GM12878 (cell line): ENCODE measurements around the gene SLX9. TPM values are rescaled to one million over a fixed set of nuclear protein-coding genes. Genes with fewer than 3 reads are reported as not detected.

ENCODE experiments used
- ATAC-seq: fragments of 200-7000 bp; cut with Tn5 transposase; 3 replicates; pipeline ENCODE4 v1.9.1; 2020; ENCODE audit warnings: mild to moderate bottlenecking, moderate library complexity
- BruUV-seq: library from RNA; stranded (reverse); fragments of 400-500 nt; replicated peaks from 2 replicates; lab custom pipeline; 2021; lab: Mats Ljungman, UMichigan
- CTCF ChIA-PET: fragments of 300-600 bp; sonication (Branson Sonifier 250); formaldehyde crosslinking; extraction: SDS; loops from one replicate; lab custom pipeline; 2021; ENCODE audit warnings: inconsistent platforms; lab: Yijun Ruan, JAX
- POLR2A ChIA-PET: fragments of 350-600 bp; formaldehyde crosslinking; extraction: SDS; loops from one replicate; lab custom pipeline; 2021; ENCODE audit warnings: inconsistent platforms; lab: Charles Lee
- RAD21 ChIA-PET: fragments of 300-600 bp; sonication (Branson Sonifier 250); formaldehyde crosslinking; loops from one replicate; lab custom pipeline; 2023; ENCODE audit warnings: antibody characterized with exemption; ENCODE audit not compliant: unreplicated experiment; lab: Charles Lee
- SMC1A ChIA-PET: fragments of 300-600 bp; sonication (Branson Sonifier 250); formaldehyde crosslinking; loops from one replicate; lab custom pipeline; 2023; ENCODE audit not compliant: unreplicated experiment, uncharacterized antibody; lab: Charles Lee
- DNase-seq: peaks from one replicate; pipeline ENCODE4 v3.0.0-alpha.2; 2011; ENCODE audit warnings: low read depth, low spot score
- FAIRE-seq: peaks from 3 replicates; lab custom pipeline; 2011; peaks lifted over from hg19 to GRCh38; lab: Jason Lieb, UNC
- H2AFZ ChIP-seq: 2 replicates; pipeline ENCODE4 v1.6.0; 2011; ENCODE audit warnings: low read depth, low read length, control low read depth; ENCODE audit not compliant: control insufficient read depth
- H3K27ac ChIP-seq: 2 replicates; pipeline ENCODE4 v1.5.1; 2011; ENCODE audit warnings: control low read depth; ENCODE audit not compliant: control insufficient read depth, insufficient read depth
- H3K27me3 ChIP-seq, 2 experiments: replicated peaks in 1 of 2; 2 replicates each; pipeline versions ENCODE4 v1.6.0 to v1.6.1; 2011; ENCODE audit warnings: low read length in 1 of 2; ENCODE audit not compliant: control insufficient read depth in 2 of 2, insufficient read depth in 2 of 2
- H3K36me3 ChIP-seq, 2 experiments: 2 replicates each; pipeline ENCODE4 v1.5.1; 2011; ENCODE audit warnings: low read length in 1 of 2; ENCODE audit not compliant: control insufficient read depth in 2 of 2, insufficient read depth in 2 of 2
- H3K4me1 ChIP-seq: 2 replicates; pipeline ENCODE4 v1.6.1; 2011; ENCODE audit warnings: mild to moderate bottlenecking, low read length, moderate library complexity, mixed read lengths; ENCODE audit not compliant: control insufficient read depth, insufficient read depth
- H3K4me2 ChIP-seq: 2 replicates; pipeline ENCODE4 v1.6.0; 2011; ENCODE audit warnings: control low read depth; ENCODE audit not compliant: control insufficient read depth, insufficient read depth
- H3K4me3 ChIP-seq: fragments of 200-600 bp; sonication (generic); 2 replicates; pipeline ENCODE4 v1.5.1; 2016
- H3K79me2 ChIP-seq: 2 replicates; pipeline ENCODE4 v1.6.0; 2011; ENCODE audit warnings: low read length; ENCODE audit not compliant: control insufficient read depth, insufficient read depth
- H3K9ac ChIP-seq: 2 replicates; pipeline ENCODE4 v1.8.0; 2011; ENCODE audit warnings: low read length, control low read depth, mixed read lengths; ENCODE audit not compliant: control insufficient read depth, insufficient read depth
- H3K9me3 ChIP-seq: replicated peaks from 3 replicates; pipeline ENCODE4 v1.5.1; 2011; ENCODE audit warnings: mild to moderate bottlenecking, low read length; ENCODE audit not compliant: control insufficient read depth, insufficient read depth
- H4K20me1 ChIP-seq: 2 replicates; pipeline ENCODE4 v1.6.0; 2011; ENCODE audit not compliant: control insufficient read depth, insufficient read depth
- IRF4 ChIP-seq: IDR thresholded peaks from 2 replicates; pipeline ENCODE4 v1.6.1; 2011; ENCODE audit warnings: low read depth, low read length
- JUND ChIP-seq: IDR thresholded peaks from 2 replicates; pipeline ENCODE4 v1.6.1; 2012; ENCODE audit warnings: low read depth, mild to moderate bottlenecking, low read length, improper control_type of control experiment, moderate library complexity
- MYC ChIP-seq: IDR thresholded peaks from 2 replicates; pipeline ENCODE4 v1.6.1; 2011; ENCODE audit warnings: mild to moderate bottlenecking, low read length, moderate library complexity, inconsistent platforms; ENCODE audit not compliant: insufficient read depth, insufficient replicate concordance, insufficient read length, severe bottlenecking
- ZNF217 ChIP-seq: fragments of 450-650 bp; IDR thresholded peaks from 2 replicates; pipeline ENCODE4 v1.6.1; 2017; ENCODE audit warnings: antibody characterized with exemption, mild to moderate bottlenecking
- ZNF384 ChIP-seq: IDR thresholded peaks from 2 replicates; pipeline ENCODE4 v1.6.1; 2012; ENCODE audit warnings: low read depth, mild to moderate bottlenecking, low read length, improper control_type of control experiment, borderline replicate concordance
- ZNF687 ChIP-seq: fragments of 450-650 bp; IDR thresholded peaks from 2 replicates; pipeline ENCODE4 v1.6.1; 2017; ENCODE audit warnings: mild to moderate bottlenecking, moderate library complexity
- WGBS: methylation state at CpG from one replicate; pipeline ENCODE4 v1.1.6; 2016; ENCODE audit warnings: low lambda C conversion rate; ENCODE audit not compliant: insufficient replicate concordance, insufficient coverage; ENCODE audit errors: missing lambda C conversion rate; 5-methylcytosine and 5-hydroxymethylcytosine counted together
- in situ Hi-C: fragments of 300-500 bp; cut with MboI; formaldehyde crosslinking; loops from 9 replicates; pipeline ENCODE4 v1.14.3; 2018; ENCODE audit warnings: mixed read lengths
- intact Hi-C: fragments of 100-400 bp; cut with micrococcal nuclease; formaldehyde crosslinking; loops from one replicate; pipeline ENCODE4 v1.14.2; 2022; ENCODE audit not compliant: unreplicated experiment
- polyA plus RNA-seq, 11 experiments: library from polyadenylated mRNA; depleted of rRNA in 4 of 11; unstranded in 6 of 11; stranded (reverse) in 5 of 11; fragments of >200 nt; fragmentation: Nextera tagmentation in 4 of 11; fragmentation: Illumina TruSeq in 1 of 11; extraction: Ambion mirVana in 4 of 11; extraction: Trizol in 1 of 11; gene quantifications; 1 replicate in 1 of 11; 2 replicates in 10 of 11; pipeline versions ENCODE4 v1.2.1 to v1.2.3, GENCODE V29; 2011 to 2016; ENCODE audit warnings: inconsistent platforms in 2 of 11, missing spikeins in 2 of 11, low read depth in 1 of 11
- total RNA-seq, 4 experiments: library from RNA; depleted of rRNA in 3 of 4; stranded (reverse); fragments of >200 nt in 3 of 4; fragmentation: Illumina TruSeq in 1 of 4; extraction: Trizol in 1 of 4; gene quantifications; 2 replicates each; pipeline versions ENCODE4 v1.2.1 to v1.2.3, GENCODE V29; 2013 to 2021

Gene SLX9
- total and polyA plus RNA-seq, 10 of the 15 experiments (the other 5 are each of a cell fraction or from before 2014, with no cell fraction given): 0.69 to 81.3 (median 33.9) TPM

- DNase-seq (no peak), FAIRE-seq (no peak), ATAC-seq (no peak)
- ChIA-PET SMC1A (no interaction called here), CTCF (interaction anchor here (3.0 to 7.2 kb wide), 2 partner anchors 172 to 180 kb away, joined by 14 to 47 read pairs; no protein-coding TSS in a partner anchor), POLR2A (no interaction called here), RAD21 (interaction anchor here (0.8 kb wide), 1 partner anchor 174 kb away, joined by 3 read pairs; no protein-coding TSS in a partner anchor)
- H3K4me2 ChIP-seq: no peak overlapping the region
- intact Hi-C loops: no loop called here
- H3K27ac ChIP-seq: no peak overlapping the region
- H3K79me2 ChIP-seq: peaks cover 3% of the 10 kb centered on the region
- no peaks in the 10 kb centered on the region for H3K4me1 ChIP-seq
- 91% methylated on average over 22 of the region's 22 CpGs for WGBS
- in situ Hi-C loops: loop anchor here (5.0 kb wide), 1 partner anchor 35 kb away; no protein-coding TSS in a partner anchor
- peaks cover 9 to 41% of the 10 kb centered on the region in 2 experiments; a peak in 3 of 4 replicates for H3K36me3 ChIP-seq
- peaks cover 2% of the 10 kb centered on the region; the same call in 1 of the 2 replicates for H4K20me1 ChIP-seq
- no peaks in the 10 kb centered on the region for H3K9me3 ChIP-seq
- no peaks in the 10 kb centered on the region for H3K27me3 ChIP-seq
- H3K9ac ChIP-seq: no peak overlapping the region
- BruUV-seq: no TSS peak
- TF ChIP-seq IRF4: no peak
- no peak for TF ChIP-seq JUND
- no peak for TF ChIP-seq ZNF217
- TF ChIP-seq ZNF384: no peak
- TF ChIP-seq ZNF687: no peak
- no peak for TF ChIP-seq MYC
- no peak overlapping the region for H3K4me3 ChIP-seq
- no peak overlapping the region for H2AFZ ChIP-seq
Measured at GRCh38 chr21:44957047-44957831, 17.4 kb downstream of the SLX9 start.
